SU-DHL-6 (cell line): Measurements from ENCODE around the gene TMEM106C.

Experiments
- CTCF ChIP-seq: fragments of 200-600 bp; sonication (generic); IDR thresholded peaks from one replicate; pipeline ENCODE4 v1.5.1; 2017; ENCODE audit warnings: antibody characterized with exemption, mild to moderate bottlenecking, low read length, moderate library complexity; ENCODE audit not compliant: insufficient read depth, poor library complexity, severe bottlenecking
- EZH2phosphoT487 ChIP-seq: fragments of 200-600 bp; sonication (generic), shearing (Covaris generic); conservative IDR thresholded peaks from 2 replicates; pipeline ENCODE4 v1.6.1; 2018; ENCODE audit warnings: mild to moderate bottlenecking, antibody characterized with exemption, low read length, moderate library complexity, mixed read lengths

DNA sequence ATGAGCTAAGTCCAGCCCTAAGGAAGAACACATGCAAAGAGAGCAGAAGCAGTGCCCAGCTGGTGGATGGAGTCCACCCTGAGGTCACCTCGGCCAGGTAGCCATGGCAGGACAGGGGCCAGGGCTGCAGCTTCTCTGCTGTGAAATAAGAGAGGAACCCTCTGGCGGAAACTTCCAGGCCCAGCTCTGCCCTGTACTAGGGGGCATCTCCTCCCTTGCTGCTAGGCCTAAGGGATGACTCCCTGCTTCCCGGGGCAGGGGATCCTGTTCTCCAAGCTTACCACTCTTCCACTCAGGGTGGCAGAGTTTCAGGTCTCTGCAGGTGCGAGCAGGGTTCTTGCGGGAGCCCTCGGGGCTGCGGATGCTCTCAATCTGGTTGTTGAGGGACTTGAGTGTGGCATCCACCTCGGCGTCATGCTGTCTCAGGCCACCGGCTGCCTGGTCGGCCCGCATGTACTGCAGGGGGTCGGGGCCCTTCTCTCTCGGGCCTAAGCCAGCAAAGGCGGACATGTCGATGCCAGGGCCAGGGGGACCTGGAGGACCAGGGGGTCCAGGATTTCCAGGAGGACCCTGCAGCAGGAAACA lies 11.7 kb downstream of the TMEM106C start:
- TF ChIP-seq CTCF (no peak), EZH2phosphoT487 (no peak)
